Esophagus (tissue), 2 donors: ENCODE measurements around the gene GALNT9. TPM values are rescaled to one million over a fixed set of nuclear protein-coding genes. Genes with fewer than 3 reads are reported as not detected.

Source experiments
- H3K27ac ChIP-seq, 2 donors: one replicate each; pipeline ENCODE4 v1.5.1; 2013; ENCODE audit warnings: low read depth in 2 of 2, mild to moderate bottlenecking in 2 of 2, inconsistent platforms in 1 of 2, low read length in 1 of 2, moderate library complexity in 1 of 2
- H3K27me3 ChIP-seq, 2 donors: one replicate each; pipeline ENCODE4 v1.6.1; 2013; ENCODE audit warnings: low read length in 2 of 2, control low read depth in 1 of 2, mild to moderate bottlenecking in 1 of 2; ENCODE audit not compliant: insufficient read depth in 2 of 2, control insufficient read depth in 1 of 2
- H3K36me3 ChIP-seq, 2 donors: one replicate each; pipeline ENCODE4 v1.6.1; 2013; ENCODE audit warnings: low read length in 1 of 2; ENCODE audit not compliant: control insufficient read depth in 2 of 2, insufficient read depth in 2 of 2
- H3K4me1 ChIP-seq, 2 donors: one replicate each; pipeline ENCODE4 v1.6.1; 2013; ENCODE audit warnings: low read length in 1 of 2; ENCODE audit not compliant: control insufficient read depth in 2 of 2, insufficient read depth in 2 of 2
- H3K4me3 ChIP-seq, 2 donors: one replicate each; pipeline ENCODE4 v1.5.1; 2013; ENCODE audit warnings: low read length in 2 of 2, mild to moderate bottlenecking in 2 of 2, low read depth in 1 of 2, moderate library complexity in 1 of 2
- H3K9me3 ChIP-seq, 2 donors: one replicate each; pipeline ENCODE4 v1.6.1; 2013; ENCODE audit warnings: mild to moderate bottlenecking in 2 of 2, low read depth in 1 of 2, low read length in 1 of 2, moderate library complexity in 1 of 2; ENCODE audit not compliant: control insufficient read depth in 2 of 2, insufficient read depth in 1 of 2
- WGBS, 2 donors: extraction: QIAGEN DNeasy Blood & Tissue Kit; methylation state at CpG; one replicate each; pipeline ENCODE4 v1.1.7; 2013; 5-methylcytosine and 5-hydroxymethylcytosine counted together
- polyA plus RNA-seq, 2 donors: library from polyadenylated mRNA; stranded (reverse); fragments of 200-250 nt; gene quantifications; one replicate each; pipeline ENCODE4 v1.2.3, GENCODE V29; 2013
- donor health status: healthy with polysubstance abuse.
- donor health status: Bipolar disorder and iron deficiency.

GALNT9 gene
- polyA plus RNA-seq, 2 donors, result not detected

DNA sequence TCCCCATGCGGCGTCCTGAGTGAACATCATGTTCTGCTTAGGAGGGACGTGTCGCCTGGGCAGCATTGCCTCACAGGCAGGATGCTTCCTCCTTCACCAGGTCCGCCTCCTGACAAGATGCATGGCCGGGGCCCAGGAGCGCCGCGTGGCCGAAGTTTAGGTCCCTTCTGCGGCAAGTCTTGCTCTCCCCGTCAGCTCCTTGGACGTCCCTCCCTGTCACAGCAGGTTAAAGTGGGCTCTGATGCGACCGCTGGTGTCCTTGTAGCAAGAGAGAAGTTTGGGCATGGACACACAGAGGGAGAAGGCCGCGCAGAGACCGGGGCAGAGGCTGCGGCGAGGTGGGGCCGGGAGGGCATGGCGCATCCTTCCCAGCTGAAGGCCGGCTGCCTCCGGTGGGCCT is 9.4 kb upstream of the GALNT9 start:
- 89% methylated on average over 24 of the region's 24 CpGs for WGBS, 2 donors
- peaks cover 0 to 4% of the 10 kb centered on the region in 2 donors for H3K4me1 ChIP-seq
- H3K36me3 ChIP-seq, result no peaks in the 10 kb centered on the region
- H3K27ac ChIP-seq, result no peak overlapping the region
- H3K9me3 ChIP-seq, result peaks cover 0 to 27% of the 10 kb centered on the region in 2 donors
- H3K4me3 ChIP-seq, result no peak overlapping the region
- peaks cover 0 to 3% of the 10 kb centered on the region in 2 donors for H3K27me3 ChIP-seq

GRCh38 chr12:132338311-132338710 is 8.9 kb upstream of the GALNT9 start:
- H3K27me3 ChIP-seq, result peaks cover 0 to 3% of the 10 kb centered on the region in 2 donors
- H3K4me1 ChIP-seq, result peaks cover 0 to 4% of the 10 kb centered on the region in 2 donors
- H3K27ac ChIP-seq, result no peak overlapping the region
- H3K9me3 ChIP-seq, result peaks cover 0 to 28% of the 10 kb centered on the region in 2 donors
- no peak overlapping the region for H3K4me3 ChIP-seq
- WGBS, 2 donors, result 84 to 91% methylated on average over 20 of the region's 20 CpGs
- H3K36me3 ChIP-seq, result no peaks in the 10 kb centered on the region

DNA sequence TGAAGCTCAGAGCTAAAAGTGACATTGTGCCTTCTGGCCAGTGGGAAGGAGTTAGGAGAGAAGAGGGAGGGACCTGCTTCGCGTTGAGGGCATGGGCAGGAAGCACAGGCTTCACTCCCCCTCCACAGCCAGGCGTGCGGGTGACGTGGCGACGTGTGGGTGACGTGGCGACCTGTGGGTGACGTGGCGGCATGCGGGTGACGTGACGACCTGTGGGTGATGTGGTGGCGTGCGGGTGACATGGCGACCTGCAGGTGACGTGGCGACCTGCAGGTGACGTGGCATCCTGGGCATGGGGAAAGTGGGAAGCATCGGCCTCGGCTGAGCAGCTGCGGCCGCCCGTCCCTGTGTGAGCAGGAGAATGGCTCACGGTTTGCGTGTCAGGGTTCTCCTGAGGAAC is 8.2 kb upstream of the GALNT9 start:
- H3K4me1 ChIP-seq, result no peaks in the 10 kb centered on the region
- peaks cover 0 to 21% of the 10 kb centered on the region in 2 donors for H3K9me3 ChIP-seq
- H3K27ac ChIP-seq, result no peak overlapping the region
- WGBS, 2 donors, result 91 to 92% methylated on average over 25 to 27 of the region's 27 CpGs
- H3K27me3 ChIP-seq, result peaks cover 0 to 3% of the 10 kb centered on the region in 2 donors
- no peaks in the 10 kb centered on the region for H3K36me3 ChIP-seq
- no peak overlapping the region for H3K4me3 ChIP-seq

- H3K27me3 ChIP-seq, result peaks cover 0 to 3% of the 10 kb centered on the region in 2 donors
- WGBS, 2 donors, result 86 to 88% methylated on average over 39 to 41 of the region's 41 CpGs
Observed at GRCh38 chr12:132336451-132337413, 7.3 kb upstream of the GALNT9 start.

GRCh38 chr12:132335179-132335756 is 5.9 kb upstream of the GALNT9 start:
- Histone ChIP-seq H3K9me3 (peaks cover 2 to 26% of the 10 kb centered on the region in 2 donors), H3K4me1 (no peaks in the 10 kb centered on the region), H3K36me3 (no peaks in the 10 kb centered on the region), H3K27me3 (peaks cover 0 to 3% of the 10 kb centered on the region in 2 donors), H3K27ac (no peak overlapping the region), H3K4me3 (no peak overlapping the region)
- 79 to 88% methylated on average over 11 of the region's 11 CpGs for WGBS, 2 donors

More at GRCh38 chr12:132336451-132337413, 7.3 kb upstream of the GALNT9 start:
- H3K27ac ChIP-seq, result no peak overlapping the region
- H3K4me3 ChIP-seq, result no peak overlapping the region
- H3K9me3 ChIP-seq, result peaks cover 2 to 19% of the 10 kb centered on the region in 2 donors
- H3K4me1 ChIP-seq, result no peaks in the 10 kb centered on the region
- no peaks in the 10 kb centered on the region for H3K36me3 ChIP-seq

DNA sequence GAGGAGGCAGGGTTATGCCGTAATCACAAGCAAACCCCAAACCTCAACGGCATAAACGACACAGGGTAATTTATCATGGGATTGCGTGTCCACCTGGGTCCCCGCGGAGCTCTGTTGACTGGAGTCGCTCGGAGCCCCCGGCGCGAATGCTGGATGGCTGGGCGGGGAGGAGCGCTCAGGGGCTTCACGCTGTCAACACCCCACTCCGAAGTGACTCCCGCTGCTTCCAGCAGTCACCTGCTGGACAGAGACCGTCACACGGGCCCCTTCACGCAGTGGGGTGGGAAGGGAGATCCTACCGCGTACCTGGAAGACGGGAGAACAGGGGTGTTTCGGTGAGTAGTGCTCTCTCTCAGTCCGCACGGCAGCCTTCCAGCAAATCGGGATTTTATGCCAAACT is 4.4 kb upstream of the GALNT9 start:
- H3K27me3 ChIP-seq, result peaks cover 2 to 5% of the 10 kb centered on the region in 2 donors
- no peak overlapping the region for H3K27ac ChIP-seq
- WGBS, 2 donors, result 72 to 78% methylated on average over 26 of the region's 26 CpGs

GRCh38 chr12:132333273-132333672 is 3.9 kb upstream of the GALNT9 start:
- H3K27ac ChIP-seq, result no peak overlapping the region
- H3K4me3 ChIP-seq, result no peak overlapping the region
- peaks cover 0 to 3% of the 10 kb centered on the region in 2 donors for H3K4me1 ChIP-seq
- 79 to 81% methylated on average over 12 to 13 of the region's 13 CpGs for WGBS, 2 donors
- no peaks in the 10 kb centered on the region for H3K36me3 ChIP-seq
- peaks cover 2 to 26% of the 10 kb centered on the region in 2 donors for H3K9me3 ChIP-seq
- peaks cover 2 to 5% of the 10 kb centered on the region in 2 donors for H3K27me3 ChIP-seq

More for the DNA sequence above, 4.4 kb upstream of the GALNT9 start:
- no peaks in the 10 kb centered on the region for H3K36me3 ChIP-seq
- peaks cover 2 to 26% of the 10 kb centered on the region in 2 donors for H3K9me3 ChIP-seq
- peaks cover 0 to 2% of the 10 kb centered on the region in 2 donors for H3K4me1 ChIP-seq
- H3K4me3 ChIP-seq, result no peak overlapping the region

DNA sequence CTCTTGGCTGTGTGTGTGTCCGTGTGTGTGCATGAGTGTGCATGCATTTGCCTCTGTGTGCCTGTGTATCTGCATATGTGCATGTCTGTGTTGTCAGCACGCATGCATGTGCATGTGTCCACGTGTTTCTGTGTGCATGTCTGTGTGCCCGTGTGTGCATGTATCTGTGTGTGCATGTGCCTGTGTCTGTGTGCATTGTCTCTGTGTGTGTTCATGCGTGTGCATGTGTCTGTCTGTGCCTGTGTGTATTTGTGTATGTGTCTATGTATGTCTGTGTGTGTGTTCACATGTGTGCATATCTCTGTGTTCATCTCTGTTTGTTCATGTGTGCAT is 1.1 kb upstream of the GALNT9 start:
- Histone ChIP-seq H3K4me1 (peaks cover 3 to 5% of the 10 kb centered on the region in 2 donors), H3K27me3 (peaks cover 0 to 9% of the 10 kb centered on the region in 2 donors), H3K9me3 (peaks cover 2 to 16% of the 10 kb centered on the region in 2 donors), H3K36me3 (no peaks in the 10 kb centered on the region), H3K4me3 (no peak overlapping the region), H3K27ac (no peak overlapping the region)
- 86 to 89% methylated on average over 5 of the region's 5 CpGs for WGBS, 2 donors

GRCh38 chr12:132329720-132330548 is 545 bp upstream of the GALNT9 start:
- Histone ChIP-seq H3K4me1 (peaks cover 3 to 5% of the 10 kb centered on the region in 2 donors), H3K4me3 (no peak overlapping the region), H3K27ac (no peak overlapping the region), H3K36me3 (no peaks in the 10 kb centered on the region), H3K9me3 (peaks cover 2 to 11% of the 10 kb centered on the region in 2 donors), H3K27me3 (peaks cover 0 to 9% of the 10 kb centered on the region in 2 donors)
- 12 to 14% methylated on average over 26 to 49 of the region's 49 CpGs for WGBS, 2 donors
